SK-N-SH (cell line): ENCODE data around the gene OGFOD1. TPM values are rescaled to one million over a fixed set of nuclear protein-coding genes. Genes with fewer than 3 reads are reported as not detected.

Source experiments
- CTCF ChIA-PET: fragments of 300-600, 350-600 bp; formaldehyde crosslinking; extraction: SDS; loops from one replicate; lab custom pipeline; 2021; lab: Yijun Ruan, JAX
- POLR2A ChIA-PET: fragments of 350-600 bp; sonication (Branson Sonifier 250); formaldehyde crosslinking; extraction: SDS; loops from one replicate; lab custom pipeline; 2020; ENCODE audit warnings: antibody characterized with exemption, inconsistent platforms; lab: Yijun Ruan, JAX
- DNase-seq: peaks from one replicate; pipeline ENCODE4 v3.0.0; 2012
- H2AFZ ChIP-seq: fragments of 200-600 bp; sonication (generic); 2 replicates; pipeline ENCODE4 v1.8.1; 2016; ENCODE audit warnings: antibody characterized with exemption, mild to moderate bottlenecking, low read depth
- H3F3A ChIP-seq: fragments of 200-600 bp; sonication (generic); replicated peaks from 2 replicates; pipeline ENCODE3; 2016; ENCODE audit warnings: antibody characterized with exemption, mild to moderate bottlenecking; ENCODE audit not compliant: insufficient read depth
- H3K27ac ChIP-seq, 2 experiments: fragments of 200-500 bp in 1 of 2; fragments of 200-600 bp in 1 of 2; sonication (Bioruptor generic) in 1 of 2; sonication (generic), shearing (Covaris generic) in 1 of 2; 2 replicates each; pipeline versions ENCODE4 v1.5.1 to v1.6.1; 2014 to 2016; ENCODE audit warnings: low read depth in 2 of 2, inconsistent platforms in 1 of 2, low read length in 1 of 2, mild to moderate bottlenecking in 1 of 2, mixed read lengths in 1 of 2
- H3K27me3 ChIP-seq: fragments of 200-600 bp; sonication (generic), shearing (Covaris generic); 2 replicates; pipeline ENCODE4 v1.6.1; 2016; ENCODE audit warnings: mixed run types; ENCODE audit not compliant: insufficient read depth
- H3K36me3 ChIP-seq, 2 experiments: fragments of 200-500 bp in 1 of 2; fragments of 200-600 bp in 1 of 2; sonication (Bioruptor generic) in 1 of 2; sonication (generic) in 1 of 2; replicated peaks in 1 of 2; 2 replicates each; pipeline versions ENCODE3 to v1.5.1; 2014 to 2016; ENCODE audit warnings: low read length in 1 of 2, mild to moderate bottlenecking in 1 of 2; ENCODE audit not compliant: insufficient read depth in 2 of 2, control insufficient read depth in 1 of 2
- H3K4me1 ChIP-seq, 2 experiments: fragments of 200-500 bp in 1 of 2; fragments of 200-600 bp in 1 of 2; sonication (Bioruptor generic) in 1 of 2; sonication (generic), shearing (Covaris generic) in 1 of 2; 2 replicates each; pipeline versions ENCODE4 v1.5.1 to v1.6.1; 2014 to 2016; ENCODE audit warnings: low read depth in 1 of 2, low read length in 1 of 2, mixed run types in 1 of 2; ENCODE audit not compliant: insufficient read depth in 2 of 2, control insufficient read depth in 1 of 2
- H3K4me2 ChIP-seq: fragments of 200-600 bp; sonication (generic), shearing (Covaris generic); 2 replicates; pipeline ENCODE4 v1.6.1; 2017; ENCODE audit warnings: mixed run types
- H3K4me3 ChIP-seq, 2 experiments: fragments of 200-500 bp in 1 of 2; fragments of 200-600 bp in 1 of 2; sonication (Bioruptor generic) in 1 of 2; sonication (generic), shearing (Covaris generic) in 1 of 2; 2 replicates each; pipeline versions ENCODE4 v1.5.1 to v1.8.1; 2014 to 2016; ENCODE audit warnings: low read depth in 2 of 2, inconsistent platforms in 1 of 2, low read length in 1 of 2, mild to moderate bottlenecking in 1 of 2, mixed read lengths in 1 of 2, moderate library complexity in 1 of 2
- H3K79me2 ChIP-seq: fragments of 200-600 bp; sonication (generic); 2 replicates; pipeline ENCODE4 v1.8.1; 2017; ENCODE audit warnings: mild to moderate bottlenecking; ENCODE audit not compliant: insufficient read depth
- H3K9ac ChIP-seq: fragments of 200-600 bp; sonication (generic); 2 replicates; pipeline ENCODE4 v1.6.1; 2017; ENCODE audit warnings: mixed run types
- H3K9me2 ChIP-seq: fragments of 200-600 bp; sonication (generic); 2 replicates; pipeline ENCODE4 v1.6.1; 2017; ENCODE audit warnings: mixed run types
- H3K9me3 ChIP-seq: fragments of 200-600 bp; sonication (generic); 2 replicates; pipeline ENCODE4 v1.6.1; 2017; ENCODE audit warnings: mixed run types, mild to moderate bottlenecking, moderate library complexity
- H4K20me1 ChIP-seq: fragments of 200-600 bp; sonication (generic); 2 replicates; pipeline ENCODE4 v1.6.1; 2017; ENCODE audit warnings: mild to moderate bottlenecking, mixed run types; ENCODE audit not compliant: insufficient read depth
- EZH2phosphoT487 ChIP-seq: fragments of 200-600 bp; sonication (generic); IDR thresholded peaks from 2 replicates; pipeline ENCODE4 v1.6.1; 2017; ENCODE audit warnings: low read depth, mixed run types, mild to moderate bottlenecking, antibody characterized with exemption, moderate library complexity, borderline replicate concordance
- FOSL2 ChIP-seq: IDR thresholded peaks from 2 replicates; pipeline ENCODE4 v1.4.0; 2012; ENCODE audit warnings: low read depth, mild to moderate bottlenecking, moderate library complexity, borderline replicate concordance
- FOXJ3 ChIP-seq: sonication (generic); formaldehyde crosslinking; IDR thresholded peaks from 2 replicates; pipeline ENCODE4 v1.5.1; 2020; ENCODE audit warnings: mild to moderate bottlenecking, missing genetic modification reagents
- FOXM1 ChIP-seq: IDR thresholded peaks from 2 replicates; pipeline ENCODE4 v1.4.0; 2012; ENCODE audit warnings: low read depth, mild to moderate bottlenecking
- GABPA ChIP-seq: IDR thresholded peaks from 2 replicates; pipeline ENCODE4 v1.4.0; 2012; ENCODE audit warnings: low read depth, mild to moderate bottlenecking
- GATA2 ChIP-seq: sonication (generic); formaldehyde crosslinking; IDR thresholded peaks from 2 replicates; pipeline ENCODE4 v1.5.0; 2020; ENCODE audit warnings: mild to moderate bottlenecking, missing genetic modification reagents
- IRF3 ChIP-seq: fragments of 150-350 bp; IDR thresholded peaks from 2 replicates; pipeline ENCODE4 v1.6.1; 2016; ENCODE audit warnings: mild to moderate bottlenecking, low read depth, low read length
- JUND ChIP-seq: IDR thresholded peaks from 2 replicates; pipeline ENCODE4 v1.4.0; 2012
- MXI1 ChIP-seq: IDR thresholded peaks from 2 replicates; pipeline ENCODE4 v1.6.1; 2012; ENCODE audit warnings: mild to moderate bottlenecking, low read depth, low read length, improper control_type of control experiment
- NFIC ChIP-seq: IDR thresholded peaks from 2 replicates; pipeline ENCODE4 v1.4.0; 2012; ENCODE audit warnings: borderline replicate concordance
- PBX3 ChIP-seq: IDR thresholded peaks from 2 replicates; pipeline ENCODE4; 2012
- POLR2AphosphoS5 ChIP-seq: IDR thresholded peaks from 2 replicates; pipeline ENCODE4 v1.6.1; 2012; ENCODE audit warnings: low read depth, low read length
- RAD21 ChIP-seq: IDR thresholded peaks from 2 replicates; pipeline ENCODE4 v1.6.1; 2012; ENCODE audit warnings: mild to moderate bottlenecking, low read length
- RCOR1 ChIP-seq: fragments of 150-350 bp; IDR thresholded peaks from 2 replicates; pipeline ENCODE4 v1.6.1; 2017; ENCODE audit warnings: antibody characterized with exemption, low read length
- RFX5 ChIP-seq: IDR thresholded peaks from 2 replicates; pipeline ENCODE4 v1.6.1; 2012; ENCODE audit warnings: mild to moderate bottlenecking, improper control_type of control experiment, low read length
- RXRA ChIP-seq: IDR thresholded peaks from 2 replicates; pipeline ENCODE4 v1.4.0; 2012; ENCODE audit warnings: low read depth, mild to moderate bottlenecking, borderline replicate concordance
- TAF1 ChIP-seq: IDR thresholded peaks from 2 replicates; pipeline ENCODE4 v1.6.1; 2012; ENCODE audit warnings: low read depth, mild to moderate bottlenecking, low read length, moderate library complexity, borderline replicate concordance
- TCF12 ChIP-seq: IDR thresholded peaks from 2 replicates; pipeline ENCODE4 v1.4.0; 2012
- TEAD4 ChIP-seq: IDR thresholded peaks from 2 replicates; pipeline ENCODE4 v1.4.0; 2012; ENCODE audit warnings: mild to moderate bottlenecking, borderline replicate concordance; ENCODE audit not compliant: insufficient read depth
- ZBTB33 ChIP-seq: IDR thresholded peaks from 2 replicates; pipeline ENCODE4 v1.4.0; 2012; ENCODE audit warnings: low read depth, borderline replicate concordance
- WGBS: methylation state at CpG from one replicate; pipeline ENCODE4 v1.1.6; 2017; ENCODE audit warnings: low lambda C conversion rate; 5-methylcytosine and 5-hydroxymethylcytosine counted together
- polyA plus RNA-seq, 3 experiments: library from polyadenylated mRNA; depleted of rRNA; stranded (reverse); fragments of >200 nt; gene quantifications; 2 replicates each; pipeline ENCODE4 v1.2.3, GENCODE V29; 2012

The OGFOD1 gene
- polyA plus RNA-seq, 1 of the 3 experiments (the other 2 are of a cell fraction): 35.6 TPM

GRCh38 chr16:56470232-56470631 lies 18.9 kb downstream of the OGFOD1 start:
- no peaks in the 10 kb centered on the region for H3K79me2 ChIP-seq
- no peak overlapping the region for H3K9ac ChIP-seq
- peaks cover 84 to 90% of the 10 kb centered on the region in 2 experiments for H3K36me3 ChIP-seq
- no peaks in the 10 kb centered on the region for H4K20me1 ChIP-seq
- TF ChIP-seq TAF1 (no peak), RCOR1 (no peak), ZBTB33 (no peak), GABPA (no peak), FOXJ3 (no peak), TCF12 (no peak), FOSL2 (no peak), JUND (no peak), TEAD4 (no peak), EZH2phosphoT487 (no peak), GATA2 (CRISPR knock-in tag) (no peak), NFIC (no peak), MXI1 (no peak), PBX3 (no peak), RAD21 (no peak), POLR2AphosphoS5 (no peak), RFX5 (no peak), FOXM1 (no peak), IRF3 (no peak), RXRA (no peak)
- no peaks in the 10 kb centered on the region for H3K27me3 ChIP-seq
- no peak overlapping the region for H3K27ac ChIP-seq
- H3K4me2 ChIP-seq: no peak overlapping the region
- H3K9me2 ChIP-seq: no peaks in the 10 kb centered on the region
- H3F3A ChIP-seq: peaks cover 6% of the 10 kb centered on the region
- no peak overlapping the region for H3K4me3 ChIP-seq
- CTCF ChIA-PET: no interaction called here
- POLR2A ChIA-PET: no interaction called here
- DNase-seq: no peak
- 100% methylated on average over 3 of the region's 3 CpGs for WGBS
- peaks cover 0 to 4% of the 10 kb centered on the region in 2 experiments; a peak in 1 of 4 replicates for H3K4me1 ChIP-seq
- no peak overlapping the region for H2AFZ ChIP-seq
- no peaks in the 10 kb centered on the region for H3K9me3 ChIP-seq
